Caki2 (cell line): ENCODE results near the gene PRODH. TPM values are rescaled to one million over a fixed set of nuclear protein-coding genes. Genes with fewer than 3 reads are reported as not detected.
A peak's percentile ranks its signal among the peaks of the same experiment; 100 is the strongest.
"Not testable (repeated sequence)": the region's sequence is repeated elsewhere in the genome, so short reads cannot be mapped to it uniquely, and the experiment has no call there.

Source experiments
- DNase-seq: peaks from one replicate; pipeline ENCODE4 v3.0.0-alpha.2; 2015; ENCODE audit warnings: low read depth
- in situ Hi-C: cut with HindIII; loops from 2 replicates; pipeline ENCODE4 v1.10.0; 2016; ENCODE audit warnings: low sequenced_read_pairs, low pct_unique_long_range_greater_than_20kb, mixed read lengths
- total RNA-seq: library from RNA; depleted of rRNA; stranded (reverse); fragments of >200 nt; shearing (Covaris generic); gene quantifications from 2 replicates; pipeline ENCODE4 v1.2.3, GENCODE V29; 2014; ENCODE audit warnings: low replicate concordance; rRNA removed

PRODH gene
- 7.0 and 23.5 TPM in 2 replicates for total RNA-seq

- in situ Hi-C loops: no loop called here
- DNase-seq: no peak
Observed at GRCh38 chr22:18935889-18936529, at the start of gene PRODH. Gene PRODH, minus strand, starts transcription at chr22:18936293. Its CDS starts 6 bp downstream, at chr22:18936287.

GRCh38 chr22:18985780-18986179, 49.7 kb upstream of the PRODH start:
- DNase-seq: no peak
- in situ Hi-C loops: no loop called here

GRCh38 chr22:18984564-18984963, 48.5 kb upstream of the PRODH start:
- in situ Hi-C loops: no loop called here
- no peak for DNase-seq

GRCh38 chr22:18983120-18983651, 47.1 kb upstream of the PRODH start:
- in situ Hi-C loops: no loop called here
- DNase-seq: no peak

- no peak for DNase-seq
- in situ Hi-C loops: no loop called here
Observed at GRCh38 chr22:18980829-18981228, 44.7 kb upstream of the PRODH start.

GRCh38 chr22:18979957-18980356, 43.9 kb upstream of the PRODH start:
- in situ Hi-C loops: no loop called here
- no peak for DNase-seq

GRCh38 chr22:18978506-18978905, 42.4 kb upstream of the PRODH start:
- in situ Hi-C loops: no loop called here
- DNase-seq: no peak

GRCh38 chr22:18977824-18978425, 41.8 kb upstream of the PRODH start:
- no peak for DNase-seq
- in situ Hi-C loops: no loop called here

- DNase-seq: no peak
- in situ Hi-C loops: no loop called here
Observed at GRCh38 chr22:18976197-18976751, 40.2 kb upstream of the PRODH start.

GRCh38 chr22:18975434-18976196, 39.5 kb upstream of the PRODH start:
- in situ Hi-C loops: no loop called here
- no peak for DNase-seq

GRCh38 chr22:18974477-18975180, 38.5 kb upstream of the PRODH start:
- in situ Hi-C loops: no loop called here

GRCh38 chr22:18973264-18974031, 37.4 kb upstream of the PRODH start:
- in situ Hi-C loops: no loop called here
- no peak for DNase-seq

More at GRCh38 chr22:18974477-18975180, 38.5 kb upstream of the PRODH start:
- no peak for DNase-seq

- in situ Hi-C loops, DNase-seq: not testable (repeated sequence)
Observed at GRCh38 chr22:18972591-18972990, 36.5 kb upstream of the PRODH start.

- DNase-seq, in situ Hi-C loops: not testable (repeated sequence)
Observed at GRCh38 chr22:18972029-18972428, 35.9 kb upstream of the PRODH start.

- in situ Hi-C loops: no loop called here
- no peak for DNase-seq
Observed at GRCh38 chr22:18971321-18971751, 35.2 kb upstream of the PRODH start.

- DNase-seq: no peak
- in situ Hi-C loops: no loop called here
Observed at GRCh38 chr22:18970948-18971315, 34.8 kb upstream of the PRODH start.

- in situ Hi-C loops: no loop called here
- peak; percentile 43 for DNase-seq
Observed at GRCh38 chr22:18970176-18970947, 34.3 kb upstream of the PRODH start.
